Cerebellar cortex (tissue), 1 donor: ENCODE results near the gene SPTBN5.
A peak's percentile ranks its signal among the peaks of the same experiment; 100 is the strongest.

Source experiments
- DNase-seq: peaks from one replicate; pipeline ENCODE4 v3.0.0-alpha.2; 2015; ENCODE audit warnings: low spot score

SPTBN5 gene

DNA sequence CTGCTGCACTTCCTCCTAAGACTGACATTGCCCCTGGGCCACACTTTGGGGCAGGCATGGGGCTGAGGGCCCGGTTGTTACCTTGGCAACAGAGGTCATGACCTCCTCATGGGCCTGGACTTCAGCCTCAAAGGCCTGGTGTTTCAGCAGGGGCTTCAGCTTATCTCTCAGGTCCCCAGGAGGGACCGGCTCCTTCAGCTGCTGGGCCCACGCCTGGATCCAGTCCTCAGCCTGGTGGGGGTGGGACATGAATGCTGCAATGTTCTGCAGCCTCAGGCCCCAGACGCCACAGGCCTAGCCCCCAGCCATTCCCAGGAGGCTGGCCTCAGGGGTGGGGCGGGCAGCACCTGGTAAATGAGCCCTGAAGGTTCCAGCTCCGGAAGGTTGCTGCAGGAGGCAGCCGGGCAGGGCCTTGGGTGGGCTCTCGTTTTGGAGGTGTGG is 27.6 kb downstream of the SPTBN5 start:
- no peak for DNase-seq

GRCh38 chr15:41865490-41866055 is 28.3 kb downstream of the SPTBN5 start:
- no peak for DNase-seq

DNA sequence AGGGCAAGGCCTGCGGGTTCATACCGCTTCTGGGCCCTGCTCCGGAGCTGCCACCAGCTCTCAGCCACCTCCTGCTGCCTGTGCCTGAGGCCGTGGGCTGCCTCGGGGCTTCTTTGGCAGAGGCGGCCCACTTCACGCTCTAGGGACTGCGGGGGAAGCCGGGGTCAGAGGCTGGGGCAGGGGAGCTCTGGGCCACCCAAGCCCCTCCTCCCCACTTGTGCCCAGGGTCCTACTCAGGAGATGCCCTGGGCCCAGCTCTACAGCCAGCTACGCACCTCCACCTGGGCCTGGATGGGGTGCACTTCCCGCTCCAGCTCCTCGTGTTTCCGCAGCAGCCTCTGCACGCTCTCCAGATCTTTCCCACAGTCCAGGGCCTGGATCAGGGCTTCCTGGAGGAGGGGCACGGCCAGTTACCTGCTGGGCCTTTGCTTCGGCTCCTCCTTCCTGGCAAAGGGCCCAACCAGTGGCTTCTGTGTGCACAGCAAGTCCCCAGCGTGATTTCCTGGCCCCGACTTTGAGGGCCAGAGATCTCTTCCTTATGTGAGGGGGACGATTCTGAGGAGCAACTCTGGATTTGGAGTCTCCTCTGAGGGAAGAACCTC is 31.2 kb downstream of the SPTBN5 start:
- DNase-seq: peak; percentile 46

- peak; percentile 63 for DNase-seq
Observed at GRCh38 chr15:41861736-41862356, 32.0 kb downstream of the SPTBN5 start.

DNA sequence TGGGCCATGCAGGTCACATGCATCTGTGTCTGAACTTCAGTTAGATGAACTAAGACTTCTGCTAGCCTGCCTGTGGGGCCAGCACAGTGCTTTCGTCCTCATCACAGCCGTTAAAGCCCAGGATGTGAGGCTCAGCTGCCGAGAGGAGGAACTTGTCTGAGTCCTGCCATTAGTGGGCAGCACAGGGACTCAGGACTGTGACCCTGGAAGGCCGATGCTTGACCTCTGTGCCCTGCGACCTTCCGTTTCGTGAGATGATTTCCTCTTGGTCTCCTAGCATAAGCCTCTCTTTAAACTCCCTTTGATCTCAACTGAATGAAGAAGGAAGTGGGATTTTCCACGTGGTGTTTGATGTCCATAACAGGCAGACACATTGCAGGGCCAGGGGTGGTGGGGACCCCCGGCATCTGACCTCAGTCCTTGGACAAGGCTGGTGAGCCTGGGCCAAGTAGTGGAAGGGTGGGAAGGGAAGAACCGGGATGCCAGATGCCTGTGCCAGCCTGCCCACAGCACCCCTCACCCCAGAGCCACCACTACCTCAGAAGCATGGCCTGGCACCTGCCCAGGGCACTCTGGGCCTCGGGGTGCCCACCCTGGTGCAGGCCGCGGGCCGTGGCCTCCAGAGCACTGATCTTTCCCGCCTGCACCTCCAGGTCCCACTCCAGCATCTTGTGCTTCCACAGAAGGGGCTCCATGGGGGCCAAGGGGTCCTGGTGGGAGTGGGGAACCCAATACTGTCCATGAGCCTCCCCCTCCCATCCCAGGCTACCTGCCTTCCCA is 33.6 kb downstream of the SPTBN5 start:
- DNase-seq: no peak

DNA sequence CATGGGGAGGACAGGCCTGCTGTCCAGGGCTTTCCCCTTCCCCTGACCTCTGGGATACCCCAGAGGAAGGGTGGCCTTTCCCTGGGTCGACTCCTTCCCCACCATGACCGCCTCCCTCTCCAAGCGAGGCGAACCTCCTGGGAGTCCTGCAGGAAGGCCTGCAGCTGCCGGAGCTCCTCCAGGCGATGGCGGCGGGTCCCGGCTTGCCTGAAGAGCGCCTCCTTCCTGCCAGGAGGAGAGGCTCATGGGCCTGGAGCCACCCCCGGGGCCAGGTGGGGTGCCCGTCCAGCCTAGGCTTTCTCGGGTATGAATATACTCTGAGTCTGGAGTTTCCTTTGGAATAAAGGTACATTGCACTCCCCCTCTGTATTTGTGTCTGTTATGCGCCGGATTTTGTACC is 35.1 kb downstream of the SPTBN5 start:
- no peak for DNase-seq

GRCh38 chr15:41857316-41857715 is 36.5 kb downstream of the SPTBN5 start:
- no peak for DNase-seq

- DNase-seq: no peak
Observed at GRCh38 chr15:41856716-41857115, 37.1 kb downstream of the SPTBN5 start.

DNA sequence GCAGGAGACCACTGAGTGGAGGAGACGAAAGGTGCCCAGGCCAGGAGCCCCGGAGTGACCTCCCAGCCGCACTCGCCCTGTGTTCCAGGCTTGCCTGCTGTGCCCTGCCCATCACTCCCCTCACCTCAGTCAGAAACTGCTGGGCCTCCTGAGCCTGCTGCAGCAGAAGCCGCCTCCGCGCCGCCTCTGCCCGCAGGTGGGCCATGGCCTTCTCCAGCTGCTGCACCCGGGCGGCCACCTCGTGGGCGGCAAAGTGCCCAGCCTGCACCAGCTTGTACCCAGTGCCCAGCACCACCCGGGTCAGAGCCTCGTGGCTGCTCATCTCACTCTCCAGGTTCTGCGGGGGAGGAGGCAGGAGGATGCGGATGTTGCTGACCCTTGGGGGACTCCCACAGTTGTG is 37.6 kb downstream of the SPTBN5 start:
- DNase-seq: no peak

- DNase-seq: no peak
Observed at GRCh38 chr15:41855261-41855961, 38.4 kb downstream of the SPTBN5 start.

GRCh38 chr15:41854443-41854842 is 39.4 kb downstream of the SPTBN5 start:
- DNase-seq: no peak

GRCh38 chr15:41853831-41854230 is 40.0 kb downstream of the SPTBN5 start:
- no peak for DNase-seq

DNA sequence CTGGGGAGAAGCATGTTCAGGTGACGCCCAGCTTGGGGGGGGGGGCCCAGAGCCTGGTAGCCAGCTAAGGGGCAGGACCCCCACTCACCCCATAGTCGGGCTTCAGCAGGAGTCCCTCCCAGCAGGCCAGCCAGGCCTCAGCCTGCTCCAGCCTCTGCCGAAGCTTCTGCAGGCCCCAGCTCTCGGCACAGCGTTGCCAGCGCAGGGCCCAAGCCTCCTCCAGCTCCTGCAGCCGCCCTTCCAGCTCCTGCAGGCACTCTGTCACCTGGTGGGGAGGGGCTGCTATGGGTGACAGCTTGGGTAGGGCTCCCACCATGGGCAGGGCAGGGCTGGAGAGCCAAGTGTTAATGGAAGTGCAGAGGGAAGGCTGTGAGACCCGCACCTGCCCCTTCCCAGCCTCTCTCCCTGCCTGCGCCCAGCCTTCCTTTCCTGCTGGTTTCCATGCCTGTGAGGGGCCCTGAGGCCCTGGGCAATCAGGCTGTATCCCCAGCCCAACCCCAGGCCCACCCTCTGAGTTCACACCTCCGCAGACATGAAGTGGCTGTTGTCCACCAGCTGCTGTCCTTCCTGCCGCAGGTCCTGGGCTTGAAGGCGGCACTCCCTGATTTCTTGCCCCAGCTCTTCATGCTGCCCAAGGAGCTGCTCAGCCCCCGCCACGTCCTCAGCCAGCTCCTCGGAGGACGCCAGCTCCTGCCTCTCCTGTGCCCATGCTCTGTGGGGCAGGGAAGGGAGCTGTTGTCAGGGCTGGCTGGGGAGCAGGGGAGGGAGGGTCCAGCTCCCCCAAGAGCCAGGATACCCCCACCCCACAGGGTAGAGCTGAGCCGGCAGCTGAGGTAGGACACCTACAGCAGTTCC is 40.9 kb downstream of the SPTBN5 start:
- DNase-seq: no peak

GRCh38 chr15:41851755-41852370 is 42.0 kb downstream of the SPTBN5 start:
- DNase-seq: no peak

- no peak for DNase-seq
Observed at GRCh38 chr15:41851167-41851523, 42.7 kb downstream of the SPTBN5 start.

DNA sequence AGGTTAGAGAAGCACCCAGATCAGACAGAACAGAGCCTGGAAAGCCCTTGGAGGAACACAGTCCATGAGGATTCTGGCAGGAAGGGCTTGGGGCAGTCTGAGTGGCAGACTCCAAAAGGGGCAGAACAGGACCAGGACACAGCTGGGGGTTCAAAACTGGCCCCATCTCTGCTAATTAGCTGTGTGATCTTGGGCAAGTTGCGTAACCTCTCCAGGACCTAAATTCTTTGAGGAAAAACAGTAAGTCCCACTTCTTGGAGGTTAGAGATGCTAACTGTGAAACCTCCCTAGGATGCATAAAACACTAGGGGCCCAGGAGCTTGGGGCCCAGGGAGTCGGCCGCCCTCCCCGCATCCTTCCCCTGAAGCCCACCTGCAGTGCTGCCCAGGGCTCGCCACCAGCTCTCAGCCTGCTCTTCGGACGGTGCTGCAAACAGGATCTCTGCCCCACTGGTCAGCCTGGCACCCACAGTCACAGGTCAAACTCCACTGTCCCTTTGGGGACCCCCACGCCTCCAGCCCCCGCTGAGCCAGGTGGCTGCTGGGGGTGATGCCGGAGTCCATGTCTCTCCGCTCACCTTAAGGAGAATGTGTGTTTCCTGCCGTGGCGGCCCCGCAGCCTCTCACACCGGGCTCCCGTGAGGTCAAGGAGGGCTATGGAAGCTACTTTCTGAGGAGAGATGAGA is 43.2 kb downstream of the SPTBN5 start:
- no peak for DNase-seq

GRCh38 chr15:41849861-41850260 is 44.0 kb downstream of the SPTBN5 start:
- DNase-seq: peak; percentile 59

DNA sequence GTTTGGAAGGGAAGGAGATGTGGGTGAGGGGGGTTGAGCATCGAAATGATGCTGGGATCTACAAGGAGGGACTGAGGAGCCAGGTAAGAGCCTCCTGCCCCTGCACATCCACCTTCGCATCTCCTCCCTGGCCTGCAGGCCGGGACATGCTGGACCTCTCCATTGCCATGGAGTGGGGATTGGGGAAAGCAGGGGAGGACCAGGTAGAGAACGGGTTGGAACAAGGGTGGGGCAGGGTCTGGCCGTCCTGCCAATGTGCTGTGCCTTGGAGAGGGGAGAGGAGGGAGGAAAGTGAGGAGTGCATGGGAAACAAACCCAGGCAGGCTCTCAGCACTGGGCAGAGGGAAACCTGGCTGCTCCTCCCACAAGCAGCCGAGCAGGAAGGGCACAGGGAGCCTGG is 44.6 kb downstream of the SPTBN5 start:
- DNase-seq: no peak

DNA sequence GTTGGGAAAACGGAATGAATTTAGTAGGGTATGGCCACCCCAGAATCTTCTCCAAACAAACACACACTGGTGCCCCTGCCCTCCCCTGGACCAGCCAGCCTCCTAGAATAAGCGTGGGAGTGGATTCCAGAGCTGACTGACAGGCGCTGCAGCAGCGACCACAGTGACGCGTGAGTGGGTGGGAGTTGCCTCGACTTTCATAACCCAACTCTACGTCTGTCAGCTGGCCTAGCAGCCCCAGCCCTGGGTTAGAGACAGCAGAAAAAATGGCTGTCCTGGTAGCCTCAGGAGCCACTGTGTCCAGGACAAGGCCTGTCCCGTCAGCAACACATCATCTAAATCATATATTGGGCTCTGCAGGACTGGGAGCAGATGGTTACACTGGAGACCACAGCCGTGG is 45.2 kb downstream of the SPTBN5 start:
- DNase-seq: no peak

- peak; percentile 90 for DNase-seq
Observed at GRCh38 chr15:41847981-41848380, 45.9 kb downstream of the SPTBN5 start.
